ENCODE measurements around the gene TRMU. TPM values are rescaled to one million over a fixed set of nuclear protein-coding genes. Genes with fewer than 3 reads are reported as not detected.

The TRMU gene
- total and polyA plus RNA-seq, 2 of the 8 experiments (the other 6 are each of a cell fraction or from before 2014, with no cell fraction given): 43.4 to 70.6 TPM

- Histone ChIP-seq H3K36me3 (ENCODE audit: control insufficient read depth in 2 of 4, insufficient read depth in 4 of 4, low read length in 3 of 4) (peaks cover 36 to 85% (median 74%) of the 10 kb centered on the region in 4 experiments), H3K9ac (replicated peaks in 1 of 4; ENCODE audit: extremely low read depth in 1 of 4, low read depth in 3 of 4, low read length in 3 of 4) (no peak overlapping the region), H2AK5ac (ENCODE audit: low read depth, low read length) (no peak overlapping the region), H2BK12ac (ENCODE audit: low read depth, low read length) (no peak overlapping the region), H3K27ac (ENCODE audit: low read depth, low read length) (no peak overlapping the region), H3K27me3 (replicated peaks in 1 of 4; ENCODE audit: control insufficient read depth in 3 of 4, extremely low read depth in 1 of 4, insufficient read depth in 3 of 4, low read length in 3 of 4) (no peaks in the 10 kb centered on the region), H3K56ac (replicated peaks; ENCODE audit: insufficient read length, low read depth, low read length) (no peak overlapping the region), H4K5ac (ENCODE audit: insufficient read length, low read depth, low read length) (no peak overlapping the region), H3K23me2 (ENCODE audit: low read depth, low read length) (no peaks in the 10 kb centered on the region), H3K18ac (ENCODE audit: extremely low read depth, low read length) (no peak overlapping the region), H3K79me1 (ENCODE audit: low read depth, low read length) (peaks cover 5% of the 10 kb centered on the region), H3K4me3 (ENCODE audit: extremely low read depth in 1 of 4, insufficient read depth in 2 of 4, low read depth in 3 of 4, low read length in 4 of 4) (no peak overlapping the region), H2AFZ (ENCODE audit: low read length) (no peak overlapping the region), H4K20me1 (replicated peaks in 1 of 2; ENCODE audit: control insufficient read depth in 1 of 2, insufficient read depth in 2 of 2, low read length in 2 of 2) (peaks cover 9 to 34% of the 10 kb centered on the region in 2 experiments), H3K4ac (replicated peaks; ENCODE audit: insufficient read length, low read depth, low read length) (no peak overlapping the region), H3K4me2 (ENCODE audit: insufficient read depth in 1 of 2, low read depth in 2 of 2, low read length in 2 of 2) (no peak overlapping the region), H2BK20ac (ENCODE audit: low read length) (no peak overlapping the region), H3K9me3 (ENCODE audit: insufficient read depth in 2 of 2, low read depth in 1 of 2, low read length in 1 of 2) (no peaks in the 10 kb centered on the region), H2BK5ac (ENCODE audit: low read depth, low read length) (no peak overlapping the region), H2BK120ac (replicated peaks; ENCODE audit: low read depth, low read length) (no peak overlapping the region), H2BK15ac (ENCODE audit: low read length) (no peak overlapping the region), H3K23ac (ENCODE audit: insufficient read length) (no peak overlapping the region), H3K79me2 (ENCODE audit: control insufficient read depth in 1 of 2, insufficient read depth in 2 of 2, low read length in 2 of 2) (peaks cover 0 to 3% of the 10 kb centered on the region in 2 experiments; a peak in 1 of 4 replicates), H3K4me1 (replicated peaks in 1 of 4; ENCODE audit: control insufficient read depth in 3 of 4, insufficient read depth in 4 of 4, low read length in 3 of 4) (no peaks in the 10 kb centered on the region), H4K91ac (replicated peaks; ENCODE audit: insufficient read length, low read length) (no peak overlapping the region), H3K14ac (ENCODE audit: insufficient read length) (no peak overlapping the region), H4K8ac (ENCODE audit: extremely low read depth, insufficient read depth, low read length) (no peak overlapping the region)
- CTCF ChIA-PET (ENCODE audit: partially characterized antibody): no interaction called here
- no peak for FAIRE-seq
- TF ChIP-seq CHD1 (IDR thresholded peaks at IDR 0.05; ENCODE audit: low read depth, low read length) (no peak), GTF2F1 (IDR thresholded peaks at IDR 0.05; ENCODE audit: borderline replicate concordance, low read depth, low read length) (no peak), RXRA (IDR thresholded peaks at IDR 0.05; ENCODE audit: insufficient read depth, low read depth, low read length) (no peak), TCF12 (IDR thresholded peaks at IDR 0.05; ENCODE audit: low read depth, low read length) (no peak), ZNF274 (IDR thresholded peaks at IDR 0.05; ENCODE audit: borderline replicate concordance, extremely low read depth, low read length) (no peak), EZH2 (IDR thresholded peaks at IDR 0.05; ENCODE audit: low read depth, low read length, severe bottlenecking) (no peak), CHD2 (IDR thresholded peaks at IDR 0.05; ENCODE audit: low read length) (no peak), PHF8 (conservative IDR thresholded peaks at IDR 0.05; ENCODE audit: low read depth, low read length) (no peak), FOSL1 (IDR thresholded peaks at IDR 0.05; ENCODE audit: insufficient read depth, low read depth, low read length) (no peak), BACH1 (IDR thresholded peaks at IDR 0.05; ENCODE audit: low read length) (no peak), SP1 (IDR thresholded peaks at IDR 0.05; ENCODE audit: low read depth, low read length) (no peak), KDM5A (IDR thresholded peaks at IDR 0.05; ENCODE audit: low read length) (no peak), POLR2A (IDR thresholded peaks at IDR 0.05; ENCODE audit: control extremely low read depth in 1 of 2, low read depth in 2 of 2, low read length in 2 of 2) (no peak), SUZ12 (IDR thresholded peaks at IDR 0.05; ENCODE audit: low read length) (no peak), ASH2L (IDR thresholded peaks at IDR 0.05; ENCODE audit: low read length) (no peak)
- no peak for DNase-seq (ENCODE audit: low read depth in 1 of 2, low spot score in 2 of 2)
- POLR2A ChIA-PET (ENCODE audit: partially characterized antibody): interaction anchor here (0.7 kb wide), 1 partner anchor 25 kb away, joined by 3 read pairs; no protein-coding TSS in a partner anchor
- 94% methylated on average over 15 of the region's 15 CpGs; no CpG with 5 or more reads in 1 of the 2 experiments for WGBS, 2 experiments (ENCODE audit: extremely low coverage in 1 of 2, insufficient coverage in 1 of 2, insufficient read length in 1 of 2, insufficient replicate concordance in 2 of 2, low coverage in 1 of 2, low lambda C conversion rate in 2 of 2, missing lambda C conversion rate in 1 of 2)
Measured at GRCh38 chr22:46348099-46348695, 12.7 kb downstream of the TRMU start.
